ENCODE results near the gene ARSI.

The ARSI gene

GRCh38 chr5:150247726-150248125 is 55.0 kb downstream of the ARSI start:
- DNase-seq (ENCODE audit: low spot score in 2 of 2) (no peak), ATAC-seq (replicated peaks; ENCODE audit: extremely low read depth, poor library complexity, severe bottlenecking) (no peak)
- Mint-ChIP-seq H3K9me3 (no peaks in the 10 kb centered on the region), H3K4me1 (no peaks in the 10 kb centered on the region), H3K27me3 (peaks cover 32% of the 10 kb centered on the region), H3K36me3 (ENCODE audit: insufficient read depth) (no peaks in the 10 kb centered on the region), H3K4me3 (no peak overlapping the region), H3K27ac (ENCODE audit: low read depth) (no peak overlapping the region)

- DNase-seq (ENCODE audit: low spot score in 2 of 2): no peak
- Mint-ChIP-seq H3K9me3 (no peaks in the 10 kb centered on the region), H3K4me1 (no peaks in the 10 kb centered on the region), H3K27ac (ENCODE audit: low read depth) (no peak overlapping the region), H3K27me3 (peaks cover 32% of the 10 kb centered on the region), H3K4me3 (no peak overlapping the region), H3K36me3 (ENCODE audit: insufficient read depth) (no peaks in the 10 kb centered on the region)
- ATAC-seq (replicated peaks; ENCODE audit: extremely low read depth, poor library complexity, severe bottlenecking): no peak
Observed at GRCh38 chr5:150246835-150247234, 55.9 kb downstream of the ARSI start.

- ATAC-seq (replicated peaks; ENCODE audit: extremely low read depth, poor library complexity, severe bottlenecking) (no peak), DNase-seq (ENCODE audit: low spot score in 2 of 2) (no peak)
- no peaks in the 10 kb centered on the region for H3K4me1 Mint-ChIP-seq
- H3K4me3 Mint-ChIP-seq: no peak overlapping the region
- H3K36me3 Mint-ChIP-seq (ENCODE audit: insufficient read depth): no peaks in the 10 kb centered on the region
- peaks cover 32% of the 10 kb centered on the region for H3K27me3 Mint-ChIP-seq
- H3K27ac Mint-ChIP-seq (ENCODE audit: low read depth): no peak overlapping the region
- H3K9me3 Mint-ChIP-seq: no peaks in the 10 kb centered on the region
Observed at GRCh38 chr5:150246429-150246828, 56.3 kb downstream of the ARSI start.

Data from central memory CD8-positive, alpha-beta T cell (primary cell).